H1 (cell line): ENCODE data around the gene PIF1. TPM values are rescaled to one million over a fixed set of nuclear protein-coding genes. Genes with fewer than 3 reads are reported as not detected.

ENCODE experiments used
- CHD1 ChIP-seq: IDR thresholded peaks from 2 replicates; pipeline ENCODE4 v1.6.1; 2012; ENCODE audit warnings: low read depth, low read length, improper control_type of control experiment
- CHD7 ChIP-seq: fragments of 300-600 bp; sonication (generic); IDR thresholded peaks from 2 replicates; pipeline ENCODE4 v1.7.1; 2012; ENCODE audit warnings: low read length, moderate library complexity, mild to moderate bottlenecking, inconsistent platforms; ENCODE audit not compliant: insufficient replicate concordance
- CTCF ChIP-seq, 3 experiments: IDR thresholded peaks; 1 replicate in 2 of 3; 2 replicates in 1 of 3; pipeline versions ENCODE4 v1.5.1 to v1.6.1; 2011; ENCODE audit warnings: low read length in 3 of 3, mild to moderate bottlenecking in 3 of 3, inconsistent platforms in 2 of 3, low read depth in 1 of 3, moderate library complexity in 1 of 3; ENCODE audit not compliant: insufficient read depth in 1 of 3; ENCODE audit errors: control extremely low read depth in 1 of 3
- POLR2AphosphoS5 ChIP-seq: IDR thresholded peaks from 2 replicates; pipeline ENCODE4 v1.6.1; 2011; ENCODE audit warnings: low read depth, low read length
- polyA plus RNA-seq, 7 experiments: library from polyadenylated mRNA; depleted of rRNA in 3 of 7; stranded (reverse) in 5 of 7; unstranded in 2 of 7; fragments of >200 nt in 5 of 7; fragments of 200-250 nt in 2 of 7; gene quantifications; 1 replicate in 5 of 7; 2 replicates in 1 of 7; 4 replicates in 1 of 7; pipeline versions ENCODE4 v1.2.1 to v1.2.3, GENCODE V29; 2011 to 2013; ENCODE audit warnings: missing spikeins in 2 of 7, mixed read lengths in 2 of 7
- total RNA-seq: library from RNA; stranded (reverse); fragmentation: NEBNext Ultra II Directional; extraction: Animal tissue kit (Norgen Biotek cat#: 25700); gene quantifications from 2 replicates; pipeline ENCODE4 v1.2.1, GENCODE V29; 2021
- TF ChIP-seq, protein P1 (sequence below): IDR thresholded peaks from 2 replicates; pipeline ENCODE4 v1.6.1; 2012; ENCODE audit warnings: low read length, inconsistent platforms

Gene PIF1
- total and polyA plus RNA-seq, 2 of the 8 experiments (the other 6 are each of a cell fraction or from before 2014, with no cell fraction given), result 73.3 to 138 TPM

DNA sequence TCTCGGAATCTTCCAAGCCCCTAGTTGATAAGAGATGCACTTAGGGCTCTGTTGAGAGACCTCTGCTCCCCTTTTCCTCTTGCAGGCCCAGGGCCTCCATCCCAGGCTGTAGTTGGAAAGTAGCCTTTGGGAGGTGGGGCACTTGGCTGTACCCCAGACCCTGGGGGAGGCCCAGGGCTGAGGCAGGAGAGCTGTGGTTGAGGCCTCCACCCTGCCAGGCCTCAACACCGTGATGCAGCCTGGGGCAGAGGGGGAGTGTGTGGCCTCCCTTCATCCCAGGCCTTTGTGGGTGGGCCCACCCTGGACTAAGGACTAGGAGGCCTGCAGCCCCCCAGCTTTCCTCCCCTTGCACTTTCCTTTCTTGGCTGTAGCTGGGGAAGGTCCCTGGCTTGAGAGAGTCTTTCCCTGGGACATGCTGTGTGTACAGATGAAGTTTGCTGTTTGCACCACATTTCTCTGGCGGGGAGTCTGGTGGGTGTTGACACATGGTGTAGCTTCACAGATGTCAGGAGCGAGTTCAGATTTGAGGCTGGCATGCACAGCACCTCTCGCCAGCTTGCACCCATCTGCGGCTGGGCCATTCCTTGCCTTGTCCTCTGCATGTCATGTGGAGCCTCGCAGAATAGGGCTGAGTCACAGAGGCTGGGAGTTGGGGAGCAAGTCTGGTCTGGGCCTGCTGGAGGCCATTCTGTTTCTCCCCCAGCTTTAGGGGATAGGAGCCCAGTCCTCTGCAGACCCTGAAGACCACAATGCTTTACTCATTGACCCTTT lies 29.9 kb upstream of the PIF1 start (continued):
- TF ChIP-seq POLR2AphosphoS5, result no peak
- no peak for TF ChIP-seq CHD1
- TF ChIP-seq, protein P1, sequence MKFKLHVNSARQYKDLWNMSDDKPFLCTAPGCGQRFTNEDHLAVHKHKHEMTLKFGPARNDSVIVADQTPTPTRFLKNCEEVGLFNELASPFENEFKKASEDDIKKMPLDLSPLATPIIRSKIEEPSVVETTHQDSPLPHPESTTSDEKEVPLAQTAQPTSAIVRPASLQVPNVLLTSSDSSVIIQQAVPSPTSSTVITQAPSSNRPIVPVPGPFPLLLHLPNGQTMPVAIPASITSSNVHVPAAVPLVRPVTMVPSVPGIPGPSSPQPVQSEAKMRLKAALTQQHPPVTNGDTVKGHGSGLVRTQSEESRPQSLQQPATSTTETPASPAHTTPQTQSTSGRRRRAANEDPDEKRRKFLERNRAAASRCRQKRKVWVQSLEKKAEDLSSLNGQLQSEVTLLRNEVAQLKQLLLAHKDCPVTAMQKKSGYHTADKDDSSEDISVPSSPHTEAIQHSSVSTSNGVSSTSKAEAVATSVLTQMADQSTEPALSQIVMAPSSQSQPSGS, result no peak
- no peak for TF ChIP-seq CHD7
- no peak for TF ChIP-seq CTCF (IDR thresholded peaks at IDR 0.05; ENCODE audit: control extremely low read depth in 1 of 3, insufficient read depth in 1 of 3, low read depth in 1 of 3, low read length in 3 of 3)
